Adrenal gland (tissue), 12 donors: Measurements from ENCODE around the gene ARHGEF4. TPM values are rescaled to one million over a fixed set of nuclear protein-coding genes. Genes with fewer than 3 reads are reported as not detected.
A peak's percentile ranks its signal among the peaks of the same experiment; 100 is the strongest.

Source experiments
- DNase-seq, 7 donors: peaks; one replicate each; pipeline ENCODE4 v3.0.0-alpha.2; 2019 to 2020
- H3K27ac ChIP-seq, 5 donors: fragments of 200-600 bp; sonication (generic) in 4 of 5; 1 replicate in 3 of 5; 2 replicates in 2 of 5; pipeline versions ENCODE4 v1.5.1 to v1.8.0; 2016 to 2020; ENCODE audit warnings: mild to moderate bottlenecking in 1 of 5
- H3K27me3 ChIP-seq: fragments of 200-600 bp; 2 replicates; pipeline ENCODE4 v1.8.0; 2021
- H3K36me3 ChIP-seq, 2 donors: fragments of 200-600 bp; replicated peaks in 1 of 2; 1 replicate in 1 of 2; 2 replicates in 1 of 2; pipeline versions ENCODE4 v1.5.1 to v1.8.0; 2018 to 2022
- H3K4me1 ChIP-seq, 2 donors: fragments of 200-600 bp; replicated peaks in 1 of 2; 1 replicate in 1 of 2; 2 replicates in 1 of 2; pipeline versions ENCODE4 v1.5.1 to v1.8.0; 2018 to 2021
- H3K4me3 ChIP-seq, 4 donors: fragments of 200-600 bp; sonication (generic) in 3 of 4; one replicate each; pipeline ENCODE4 v1.5.1; 2016 to 2018
- H3K9me3 ChIP-seq, 3 donors: fragments of 200-600 bp; sonication (generic) in 1 of 3; replicated peaks in 1 of 3; 1 replicate in 2 of 3; 2 replicates in 1 of 3; pipeline versions ENCODE4 v1.5.1 to v1.8.0; 2016 to 2021
- POLR2A ChIP-seq, 2 donors: fragments of 450-650 bp; IDR thresholded peaks; one replicate each; pipeline ENCODE4 v1.6.1; 2017; ENCODE audit warnings: antibody characterized with exemption in 2 of 2, mild to moderate bottlenecking in 2 of 2, moderate library complexity in 1 of 2
- WGBS, 4 donors: extraction: QIAGEN DNeasy Blood & Tissue Kit in 2 of 4; methylation state at CpG; one replicate each; pipeline versions ENCODE4 v1.1.5 to v1.1.7; 2013 to 2017; 5-methylcytosine and 5-hydroxymethylcytosine counted together
- intact Hi-C, 2 donors: fragments of 100-400 bp; cut with DNase I; formaldehyde crosslinking; loops; one replicate each; pipeline versions ENCODE4 v1.14.1 to v1.15.0; 2022 to 2023
- polyA plus RNA-seq, 3 donors: library from polyadenylated mRNA; stranded (reverse); fragments of 200-250 nt in 2 of 3; fragments of 350-450 nt in 1 of 3; fragmentation: Illumina TruSeq in 1 of 3; extraction: RNeasy Lipid Tissue Mini Kit (QIAGEN cat#74804) in 1 of 3; gene quantifications; one replicate each; pipeline ENCODE4 v1.2.3, GENCODE V29; 2013 to 2014
- total RNA-seq, 9 donors: library from RNA; depleted of rRNA in 4 of 9; stranded (reverse); fragments of >200 nt in 4 of 9; fragments of 120-200 nt in 1 of 9; fragmentation: NEBNext Ultra II Directional in 1 of 9; extraction: Animal tissue kit (Norgen Biotek cat#: 25700) in 1 of 9; gene quantifications; one replicate each; pipeline versions ENCODE4 v1.1.0 to v1.2.4, GENCODE V29; 2013 to 2023
- TF ChIP-seq, protein P1 (sequence below), 6 experiments: fragments of 450-650 bp in 4 of 6; fragments of 200-600 bp in 2 of 6; sonication (generic) in 1 of 6; IDR thresholded peaks; 1 replicate in 5 of 6; 2 replicates in 1 of 6; pipeline versions ENCODE4 v1.5.1 to v1.8.0; 2016 to 2021; ENCODE audit warnings: antibody characterized with exemption in 6 of 6, mild to moderate bottlenecking in 2 of 6, moderate library complexity in 1 of 6
- donor health status: healthy with polysubstance abuse.
- donor health status: Bipolar disorder and iron deficiency.
- donor health status: DM: yes; HTN: yes; CAD: no.
- donor health status: DM: no; HTN: no; CAD: no.
- donor health status: DM: no; HTN: no; CAD: no.
- donor health status: DM: yes; HTN: yes; CAD: no.

The ARHGEF4 gene
- total and polyA plus RNA-seq, 12 donors: 0.97 to 40.4 (median 5.1) TPM

DNA sequence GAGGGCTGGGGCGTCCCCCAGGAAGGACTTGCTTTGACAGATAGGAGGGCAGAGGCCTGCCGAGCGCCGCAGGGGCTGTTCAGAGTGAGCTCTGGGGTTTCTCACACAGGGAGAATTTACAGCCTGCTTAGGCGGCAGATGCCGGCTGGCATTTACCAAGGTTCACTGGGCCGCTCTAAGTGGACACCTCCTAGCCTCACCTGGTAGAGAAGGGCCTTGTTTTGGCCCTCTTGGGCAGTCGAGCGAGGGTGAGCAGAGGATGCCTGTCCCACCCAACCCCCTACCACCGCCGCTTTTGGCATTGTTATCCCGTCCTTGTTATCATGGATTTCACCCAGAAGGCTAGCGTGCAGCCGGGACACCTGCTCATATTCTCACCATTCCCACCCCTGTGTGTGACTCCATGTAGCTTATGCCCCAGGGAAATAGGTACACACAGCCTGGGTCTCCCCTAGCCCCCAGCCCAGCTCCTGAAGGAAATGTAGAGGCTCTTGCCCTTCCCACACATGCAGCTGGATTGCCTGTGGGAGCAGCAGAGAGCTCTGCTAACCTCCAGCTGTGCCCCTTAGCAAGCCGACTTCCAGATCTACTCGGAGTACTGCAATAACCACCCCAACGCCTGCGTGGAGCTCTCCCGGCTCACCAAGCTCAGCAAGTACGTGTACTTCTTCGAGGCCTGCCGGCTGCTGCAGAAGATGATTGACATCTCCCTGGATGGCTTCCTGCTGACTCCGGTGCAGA, 204.1 kb downstream of the ARHGEF4 start:
- TF ChIP-seq, protein P1, sequence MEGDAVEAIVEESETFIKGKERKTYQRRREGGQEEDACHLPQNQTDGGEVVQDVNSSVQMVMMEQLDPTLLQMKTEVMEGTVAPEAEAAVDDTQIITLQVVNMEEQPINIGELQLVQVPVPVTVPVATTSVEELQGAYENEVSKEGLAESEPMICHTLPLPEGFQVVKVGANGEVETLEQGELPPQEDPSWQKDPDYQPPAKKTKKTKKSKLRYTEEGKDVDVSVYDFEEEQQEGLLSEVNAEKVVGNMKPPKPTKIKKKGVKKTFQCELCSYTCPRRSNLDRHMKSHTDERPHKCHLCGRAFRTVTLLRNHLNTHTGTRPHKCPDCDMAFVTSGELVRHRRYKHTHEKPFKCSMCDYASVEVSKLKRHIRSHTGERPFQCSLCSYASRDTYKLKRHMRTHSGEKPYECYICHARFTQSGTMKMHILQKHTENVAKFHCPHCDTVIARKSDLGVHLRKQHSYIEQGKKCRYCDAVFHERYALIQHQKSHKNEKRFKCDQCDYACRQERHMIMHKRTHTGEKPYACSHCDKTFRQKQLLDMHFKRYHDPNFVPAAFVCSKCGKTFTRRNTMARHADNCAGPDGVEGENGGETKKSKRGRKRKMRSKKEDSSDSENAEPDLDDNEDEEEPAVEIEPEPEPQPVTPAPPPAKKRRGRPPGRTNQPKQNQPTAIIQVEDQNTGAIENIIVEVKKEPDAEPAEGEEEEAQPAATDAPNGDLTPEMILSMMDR (IDR thresholded peaks at IDR 0.05): no peak
- TF ChIP-seq POLR2A (IDR thresholded peaks at IDR 0.05): no peak
- peaks cover under 1% of the 10 kb centered on the region for H3K27me3 ChIP-seq
- 73 to 83% (median 75%) methylated on average over 16 to 23 of the region's 23 CpGs for WGBS, 4 donors
- H3K4me3 ChIP-seq: no peak overlapping the region
- DNase-seq: peak in 3 of 7 donors; percentile 12 to 66 (median 13)
- intact Hi-C loops: no loop called here
- H3K4me1 ChIP-seq: no peaks in the 10 kb centered on the region
- H3K36me3 ChIP-seq: no peaks in the 10 kb centered on the region
- H3K9me3 ChIP-seq: no peaks in the 10 kb centered on the region
- H3K27ac ChIP-seq: no peak overlapping the region

DNA sequence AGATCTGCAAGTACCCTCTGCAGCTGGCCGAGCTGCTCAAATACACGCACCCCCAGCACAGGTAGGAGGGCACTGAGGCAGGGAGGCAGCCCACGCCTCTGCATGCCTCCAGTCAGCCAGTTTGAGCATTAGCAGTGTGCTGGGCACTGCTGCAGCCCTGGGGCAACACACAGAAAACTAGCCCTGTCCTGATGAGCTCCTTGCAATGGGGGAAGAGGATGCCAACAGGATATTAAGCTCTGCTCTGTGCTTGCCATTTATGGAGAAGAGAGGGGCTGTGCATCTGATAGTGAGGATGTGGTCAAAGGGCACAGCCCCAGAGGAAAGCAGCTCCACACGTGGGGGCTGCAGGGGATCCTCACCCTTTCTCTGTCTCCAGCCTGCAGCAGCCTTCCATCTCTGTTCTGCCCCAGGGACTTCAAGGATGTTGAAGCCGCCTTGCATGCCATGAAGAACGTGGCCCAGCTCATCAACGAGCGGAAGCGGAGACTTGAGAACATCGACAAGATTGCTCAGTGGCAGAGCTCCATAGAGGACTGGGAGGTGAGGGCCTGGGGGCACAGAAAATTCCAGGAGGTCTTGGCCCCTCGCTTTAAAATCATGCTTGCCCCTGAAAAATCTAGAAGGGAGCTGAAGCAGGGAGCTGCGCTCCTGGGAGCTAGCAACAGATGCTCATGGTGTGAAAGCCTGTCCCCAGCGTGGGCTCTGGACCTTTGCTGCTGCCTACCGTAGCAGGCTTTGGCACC, 204.9 kb downstream of the ARHGEF4 start:
- 74 to 93% (median 90%) methylated on average over 7 to 14 of the region's 14 CpGs for WGBS, 4 donors
- Histone ChIP-seq H3K4me1 (no peaks in the 10 kb centered on the region), H3K4me3 (no peak overlapping the region), H3K9me3 (no peaks in the 10 kb centered on the region), H3K27ac (no peak overlapping the region), H3K27me3 (no peaks in the 10 kb centered on the region), H3K36me3 (no peaks in the 10 kb centered on the region)
- DNase-seq: peak in 3 of 7 donors; percentile 9 to 45 (median 17)
- intact Hi-C loops: no loop called here
- TF ChIP-seq POLR2A (IDR thresholded peaks at IDR 0.05): no peak
- TF ChIP-seq, protein P1 (IDR thresholded peaks at IDR 0.05): no peak

DNA sequence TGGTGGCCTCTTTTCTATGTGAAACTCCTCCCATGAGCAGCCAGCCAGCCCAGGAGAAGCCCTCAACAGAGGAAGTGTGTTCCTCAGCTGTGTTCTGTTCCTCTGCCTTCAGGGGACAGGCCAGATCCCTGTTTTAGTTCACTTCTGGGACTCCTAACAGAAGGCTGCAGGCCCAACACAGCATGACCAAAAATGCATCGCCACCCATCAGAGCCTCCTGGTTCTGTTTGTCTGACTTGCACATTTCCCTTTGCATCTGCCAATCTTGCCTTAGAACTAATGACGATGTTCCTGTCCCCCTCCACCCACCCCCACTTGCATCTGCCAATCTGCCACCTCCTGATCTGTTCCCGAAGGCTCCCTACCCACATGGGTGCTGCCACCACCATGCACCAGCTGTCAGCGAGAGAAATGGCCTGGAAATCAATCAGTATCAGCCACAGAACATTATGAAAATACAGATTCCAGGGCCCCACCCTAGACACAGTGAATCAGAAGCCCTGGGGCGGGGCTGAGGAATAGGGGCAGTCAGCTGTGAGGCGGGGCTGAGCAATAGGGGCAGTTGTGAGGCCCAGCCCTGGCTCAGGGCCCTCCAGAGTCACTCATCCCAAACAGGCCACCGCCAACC, 205.5 kb downstream of the ARHGEF4 start:
- no peaks in the 10 kb centered on the region for H3K27me3 ChIP-seq
- H3K4me1 ChIP-seq: no peaks in the 10 kb centered on the region
- TF ChIP-seq POLR2A (IDR thresholded peaks at IDR 0.05): no peak
- TF ChIP-seq, protein P1 (IDR thresholded peaks at IDR 0.05): no peak
- peak in 1 of 7 donors; percentile 39 for DNase-seq
- intact Hi-C loops: no loop called here
- H3K9me3 ChIP-seq: no peaks in the 10 kb centered on the region
- H3K27ac ChIP-seq: no peak overlapping the region
- WGBS, 4 donors: 96 to 98% (median 97%) methylated on average over 5 to 7 of the region's 7 CpGs
- H3K36me3 ChIP-seq: peaks cover 0 to 5% of the 10 kb centered on the region in 2 donors
- no peak overlapping the region for H3K4me3 ChIP-seq
